Stimulated activated CD4-positive, alpha-beta T cell treated with anti-CD3 and anti-CD28 coated beads, Interleukin-2, amount 100 ng/mL, for 4 hours (primary cell): Measurements from ENCODE around the gene CCNK.

Source experiments
- DNase-seq: peaks from one replicate; pipeline ENCODE4 v3.0.0-alpha.2; 2020; ENCODE audit warnings: low read depth

The CCNK gene

GRCh38 chr14:99466758-99467157, 14.5 kb upstream of the CCNK start:
- DNase-seq, result no peak

DNA sequence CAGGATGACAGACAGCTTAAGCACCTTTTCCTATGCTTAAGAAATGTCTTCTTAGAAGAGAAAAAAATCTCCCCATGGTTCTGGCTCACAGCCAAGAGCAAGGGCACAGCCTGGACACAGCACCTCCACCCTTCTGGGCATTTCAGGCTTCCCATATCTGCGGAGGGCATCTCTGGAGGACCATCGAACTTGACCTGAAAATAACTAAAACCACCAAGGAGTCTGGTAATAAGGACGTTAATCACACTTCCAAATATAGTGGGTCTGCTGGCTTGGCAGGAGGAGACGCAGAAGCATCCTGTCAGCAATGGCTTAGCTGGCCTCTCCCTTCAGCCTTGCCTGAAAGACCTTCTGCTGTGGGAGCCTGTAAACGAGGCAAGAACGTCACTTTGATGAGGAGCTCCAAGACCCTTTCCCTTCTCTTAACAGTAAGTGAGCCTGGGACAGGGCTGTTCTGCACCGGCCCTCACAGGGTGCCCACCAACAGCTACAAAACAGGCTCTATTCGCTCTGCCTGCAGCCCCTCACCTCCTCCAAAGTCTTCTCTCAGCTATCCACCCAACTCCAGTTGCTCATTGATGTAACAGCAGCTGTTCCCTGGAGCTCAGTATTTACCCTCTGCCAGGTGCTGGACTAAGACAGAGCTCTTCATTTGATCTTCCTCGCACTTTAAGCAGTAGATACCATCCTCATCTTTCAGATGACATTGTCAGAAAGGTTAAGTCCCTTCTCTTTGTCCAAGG, 13.7 kb upstream of the CCNK start:
- no peak for DNase-seq

DNA sequence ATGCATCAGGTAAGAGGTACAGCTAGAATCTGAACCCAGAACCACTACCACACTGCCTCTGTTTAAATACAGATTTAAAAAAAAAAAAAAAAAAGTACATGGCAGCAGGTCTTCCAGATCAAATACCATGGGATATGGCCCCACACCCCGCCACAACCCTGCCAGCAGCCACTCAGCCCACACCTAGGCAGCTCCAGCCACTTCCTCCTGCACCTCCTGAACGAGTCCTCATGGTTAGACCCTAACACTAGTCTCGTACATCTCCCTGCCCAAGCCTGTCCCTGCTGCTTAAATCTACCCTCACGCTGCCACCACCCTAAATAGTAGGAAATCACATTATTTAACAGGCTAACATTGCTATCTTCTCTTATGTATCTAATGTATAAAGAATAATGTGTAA, 13.1 kb upstream of the CCNK start:
- no peak for DNase-seq

- no peak for DNase-seq
Measured at GRCh38 chr14:99468836-99469592, 12.2 kb upstream of the CCNK start.

DNA sequence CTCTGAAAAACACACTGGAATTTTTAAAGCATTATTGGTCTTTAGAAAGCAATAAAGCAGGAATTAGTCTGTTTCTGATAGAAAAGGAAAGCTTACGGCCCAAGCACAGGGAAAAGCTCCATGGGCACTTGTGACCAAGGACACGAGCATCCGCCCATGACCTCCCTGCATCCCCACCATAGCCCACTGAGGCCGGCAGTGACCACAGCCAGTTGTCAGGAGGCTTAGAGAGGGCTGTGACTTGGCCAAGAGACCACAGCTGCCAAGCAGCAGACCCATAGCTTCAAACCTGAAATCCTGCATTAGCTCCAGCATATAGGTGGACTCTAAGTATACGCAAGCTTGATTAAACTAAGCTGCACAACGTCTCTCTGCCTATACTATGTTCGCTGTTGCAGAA, 9.5 kb upstream of the CCNK start:
- no peak for DNase-seq

GRCh38 chr14:99472937-99473336, 8.3 kb upstream of the CCNK start:
- DNase-seq, result no peak

- DNase-seq, result no peak
Measured at GRCh38 chr14:99473458-99473857, 7.8 kb upstream of the CCNK start.

DNA sequence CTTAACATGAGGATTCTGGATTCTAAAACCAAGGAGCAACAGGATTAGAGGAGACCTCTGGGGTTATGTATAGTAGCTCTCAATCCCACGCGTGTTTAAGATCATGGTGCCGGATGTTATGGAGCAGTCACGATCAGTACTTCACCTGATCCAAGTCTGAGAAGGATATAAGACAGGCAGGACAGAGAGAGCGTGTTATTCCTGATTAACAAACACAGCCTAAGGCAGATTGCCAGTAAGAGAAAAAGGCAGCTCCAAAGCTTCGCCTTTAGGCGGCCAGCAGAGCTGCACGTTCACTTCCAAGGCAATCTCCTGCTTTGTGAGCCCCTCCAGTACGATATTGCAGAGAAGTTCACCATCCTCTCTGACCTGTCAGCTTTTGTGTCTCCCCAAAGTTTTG, 6.0 kb upstream of the CCNK start:
- DNase-seq, result no peak

- DNase-seq, result no peak
Measured at GRCh38 chr14:99475660-99476059, 5.5 kb upstream of the CCNK start.

- DNase-seq, result no peak
Measured at GRCh38 chr14:99476864-99477263, 4.3 kb upstream of the CCNK start.

GRCh38 chr14:99478128-99478527, 3.1 kb upstream of the CCNK start:
- DNase-seq, result no peak

- no peak for DNase-seq
Measured at GRCh38 chr14:99479160-99479905, 1.9 kb upstream of the CCNK start.

DNA sequence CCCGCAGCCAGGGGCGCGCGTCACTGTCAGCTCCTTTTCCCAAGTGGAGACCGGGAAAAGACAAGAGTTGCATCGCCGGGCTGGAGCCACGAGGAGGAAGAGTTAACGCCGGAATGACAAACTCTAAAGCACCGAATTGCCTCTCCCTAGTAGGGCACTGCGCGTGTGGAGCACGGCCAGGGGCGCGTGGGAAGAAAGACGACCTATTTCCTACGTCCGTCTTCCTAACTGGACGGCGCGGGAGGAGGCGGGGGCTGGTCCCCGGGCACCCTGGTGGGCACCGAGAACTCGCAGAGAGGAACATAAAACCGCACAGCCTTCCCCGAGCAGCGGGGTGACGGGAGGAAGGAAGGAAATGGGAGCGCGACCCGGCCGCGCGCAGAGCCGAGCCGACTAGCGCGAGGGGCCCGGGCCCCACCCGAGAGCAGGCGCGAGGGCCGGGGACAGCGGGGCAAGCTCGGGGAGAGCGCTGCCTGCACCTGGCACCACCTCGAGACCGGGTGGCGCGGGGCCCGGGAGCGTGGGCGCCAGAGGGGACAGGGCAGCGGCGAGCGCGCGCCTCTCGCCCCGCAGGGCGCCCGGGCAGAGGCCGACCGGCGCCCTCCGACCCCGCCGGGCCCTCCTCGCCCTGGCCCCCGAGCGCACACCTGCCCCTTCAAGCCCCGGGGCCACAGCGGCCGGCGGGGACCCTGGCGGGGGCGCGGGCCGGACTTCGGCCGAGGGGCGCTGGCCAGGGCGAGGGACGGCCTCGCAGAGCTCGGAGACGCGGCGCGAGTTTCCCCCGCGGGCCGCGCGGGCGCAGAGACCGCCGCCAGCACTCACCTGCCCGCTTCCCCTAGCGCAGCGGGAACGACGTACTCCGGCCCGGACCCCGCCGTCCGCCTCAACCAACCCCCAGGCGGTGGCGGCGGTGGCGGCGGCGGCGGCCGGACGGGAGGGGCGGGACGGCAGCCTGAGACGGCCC, 1.0 kb upstream of the CCNK start, which contains the start of gene SETD3:
Gene SETD3 (minus strand): TSS at position 954 of the 964 bp plus-strand sequence. CDS start 15,054 bp downstream, outside the sequence.
- DNase-seq, result peak; percentile 9

- no peak for DNase-seq
Measured at GRCh38 chr14:99481745-99482099, 513 bp downstream of the CCNK start.

GRCh38 chr14:99484106-99484505, 2.9 kb downstream of the CCNK start:
- no peak for DNase-seq

DNA sequence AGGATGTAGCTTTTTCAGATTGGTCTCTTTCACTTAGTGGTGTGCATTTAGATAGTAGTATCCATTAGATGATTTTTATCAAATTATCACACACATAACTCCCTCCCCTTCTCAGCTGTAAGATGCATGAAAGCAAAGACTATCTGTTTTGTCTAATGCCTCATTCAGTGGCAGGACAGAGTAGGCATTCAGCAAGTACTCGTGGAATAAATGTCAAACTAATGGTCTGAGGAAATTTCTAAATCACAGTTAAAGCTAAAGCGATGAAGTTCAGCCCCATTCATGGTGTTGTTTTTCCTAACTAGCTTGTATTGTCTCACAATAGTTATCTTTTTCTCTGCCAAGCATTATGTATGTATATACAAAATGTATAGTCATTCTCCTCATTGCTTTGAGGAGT, 16.1 kb downstream of the CCNK start:
- no peak for DNase-seq

- DNase-seq, result no peak
Measured at GRCh38 chr14:99497894-99498293, 16.7 kb downstream of the CCNK start.

DNA sequence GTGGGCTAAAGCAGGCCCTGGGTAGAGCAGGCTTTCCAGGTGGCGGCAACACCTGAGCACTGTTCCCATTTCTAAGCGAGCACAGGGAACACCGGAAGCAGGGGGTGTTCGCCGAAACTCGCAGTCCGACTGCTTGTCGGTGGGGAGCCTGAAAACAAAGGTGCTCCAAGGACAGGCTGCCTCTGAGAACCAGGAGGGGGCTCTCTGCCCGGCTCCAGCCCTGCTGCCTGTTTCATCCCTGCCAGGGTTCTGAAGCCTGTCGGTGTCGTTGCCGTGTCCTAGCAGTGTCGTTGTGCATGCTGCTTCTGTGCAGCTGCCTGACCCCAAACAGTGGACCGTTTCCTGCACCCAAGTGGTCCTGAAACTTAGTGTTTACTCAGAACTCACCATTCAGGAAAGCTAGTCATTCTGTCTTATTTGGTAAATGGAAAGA, 21.8 kb downstream of the CCNK start:
- no peak for DNase-seq

DNA sequence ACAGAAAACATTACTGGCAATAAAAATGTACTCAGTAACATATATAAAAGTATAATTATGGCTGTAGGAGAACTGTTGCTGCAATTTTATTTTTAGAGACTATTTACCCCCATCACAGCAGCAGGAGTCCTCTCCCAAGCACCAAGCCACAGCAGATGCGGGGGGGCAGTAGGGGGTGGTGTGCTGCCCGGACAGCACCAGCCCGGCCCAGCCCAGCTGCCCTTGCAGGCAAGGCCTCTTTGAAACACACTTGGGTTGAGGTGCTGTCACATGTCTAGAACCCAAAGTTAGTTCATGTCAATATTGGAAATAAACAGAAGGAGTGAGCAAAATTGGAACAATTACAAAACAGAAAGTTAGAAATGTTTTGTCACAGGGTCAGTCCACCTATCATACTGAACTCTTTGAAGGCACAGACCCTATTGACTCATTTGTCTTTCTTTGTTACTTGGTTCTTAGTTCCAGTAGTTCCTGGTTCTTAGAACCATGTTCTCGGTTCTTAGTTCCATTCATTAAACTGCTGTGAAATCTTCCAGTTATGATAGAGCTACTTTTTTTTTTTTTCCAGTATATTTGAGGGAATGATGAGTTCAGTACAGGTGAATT, 22.7 kb downstream of the CCNK start:
- DNase-seq, result no peak

DNA sequence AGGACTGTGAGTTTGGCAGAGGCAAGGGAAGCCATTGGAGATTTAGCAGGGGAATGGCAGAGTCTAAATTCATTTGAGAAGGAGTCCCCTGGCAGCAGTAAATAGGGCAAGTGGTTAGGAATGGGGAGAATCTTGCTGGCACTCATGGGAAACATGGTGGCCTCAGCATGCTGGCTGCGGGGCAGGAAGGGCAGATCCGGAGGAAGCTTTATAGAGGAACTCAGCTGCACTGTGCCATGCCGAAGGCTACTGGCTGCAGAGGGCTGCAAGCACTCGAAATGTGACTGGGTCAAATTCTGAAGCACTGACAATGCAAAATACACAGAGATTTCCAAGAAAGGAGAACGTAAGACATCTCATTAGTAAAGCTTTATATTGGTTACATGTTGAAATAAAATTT, 23.9 kb downstream of the CCNK start:
- no peak for DNase-seq

- DNase-seq, result no peak
Measured at GRCh38 chr14:99506276-99506675, 25.1 kb downstream of the CCNK start.
